ENCODE results near the gene PKIB.

The PKIB gene

GRCh38 chr6:122671251-122671650, 61.0 kb downstream of the PKIB start:
- no peak for DNase-seq

- DNase-seq, result no peak
Measured at GRCh38 chr6:122673343-122673961, 63.2 kb downstream of the PKIB start.

GRCh38 chr6:122676146-122676545, 65.9 kb downstream of the PKIB start:
- no peak for DNase-seq

DNA sequence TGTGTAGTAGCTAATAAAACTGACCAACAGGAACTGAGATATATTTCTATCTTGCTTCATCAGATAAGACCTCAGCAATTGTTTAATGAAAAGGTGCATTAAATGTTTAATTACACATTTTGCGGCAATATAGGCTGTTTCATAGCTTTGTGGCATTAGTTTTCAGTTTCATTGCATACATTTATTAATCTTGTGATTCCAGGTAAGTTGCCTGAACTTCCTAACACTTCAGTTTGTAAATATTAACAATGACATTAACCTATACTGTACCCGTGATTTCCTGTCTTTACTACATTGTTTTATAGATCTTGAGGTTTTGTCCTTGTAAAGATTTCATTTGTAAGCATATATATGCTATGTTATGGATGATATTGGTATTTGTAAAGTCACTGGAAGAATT, 66.5 kb downstream of the PKIB start:
- DNase-seq, result no peak

- no peak for DNase-seq
Measured at GRCh38 chr6:122677406-122677805, 67.2 kb downstream of the PKIB start.

- DNase-seq, result no peak
Measured at GRCh38 chr6:122678841-122679240, 68.6 kb downstream of the PKIB start.

GRCh38 chr6:122681705-122682104, 71.5 kb downstream of the PKIB start:
- no peak for DNase-seq

GRCh38 chr6:122683989-122684651, 73.9 kb downstream of the PKIB start:
- DNase-seq, result no peak

DNA sequence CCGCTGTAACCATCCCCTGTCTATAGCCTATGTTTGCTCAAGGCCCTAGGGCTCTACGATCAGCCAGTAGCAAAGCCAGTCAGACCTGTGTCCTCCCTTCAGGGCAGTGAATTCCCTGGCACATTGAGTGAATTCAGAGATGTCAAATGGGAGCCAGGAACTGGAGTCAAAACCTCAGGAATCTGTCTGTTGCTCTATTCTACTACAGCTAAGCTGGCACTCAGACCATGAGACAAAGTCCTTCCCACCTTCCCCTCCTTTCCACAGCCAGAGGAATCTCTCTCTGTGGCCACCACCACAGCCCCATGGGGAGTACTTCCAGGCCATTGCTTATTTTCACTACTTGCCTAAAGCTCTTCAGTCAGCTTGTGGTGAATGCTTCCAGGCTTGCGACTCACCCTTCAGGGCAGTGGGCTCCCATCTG, 82.0 kb downstream of the PKIB start:
- no peak for DNase-seq

DNA sequence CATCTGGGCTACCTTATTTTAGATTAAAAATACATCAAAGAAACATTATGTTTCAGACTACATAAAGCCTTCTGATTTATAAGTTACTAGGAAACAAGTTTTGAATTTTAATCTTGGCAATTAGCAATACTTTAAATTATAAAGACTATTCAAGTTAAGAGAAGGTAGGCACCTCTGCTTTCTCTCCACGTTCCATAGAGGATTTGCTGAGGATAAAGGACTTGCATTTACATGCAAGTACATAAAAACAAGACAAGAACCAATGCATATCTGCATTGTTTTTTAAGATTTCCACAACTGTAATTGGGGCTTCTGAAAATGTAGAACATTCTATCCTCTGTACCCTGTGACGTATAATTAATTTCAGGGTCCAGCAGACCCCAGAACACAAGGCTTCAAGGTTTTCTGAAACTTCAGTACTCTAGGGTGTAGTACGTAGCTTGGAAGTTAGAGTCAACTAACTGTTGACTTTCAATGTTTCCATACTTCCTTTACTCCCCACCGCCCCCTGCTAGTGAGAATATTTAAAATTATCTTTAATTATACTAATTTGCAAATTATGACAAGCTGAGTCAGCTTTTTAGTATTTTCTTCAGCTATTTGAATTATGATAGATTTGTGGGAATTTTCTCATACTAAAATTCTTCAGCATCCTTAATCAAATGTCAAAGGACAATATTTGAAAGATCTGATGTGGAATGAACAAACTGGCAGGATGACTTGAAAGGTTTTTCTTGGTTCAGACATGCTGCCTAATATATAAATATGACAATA, 82.8 kb downstream of the PKIB start:
- no peak for DNase-seq

GRCh38 chr6:122694075-122694474, 83.9 kb downstream of the PKIB start:
- no peak for DNase-seq

DNA sequence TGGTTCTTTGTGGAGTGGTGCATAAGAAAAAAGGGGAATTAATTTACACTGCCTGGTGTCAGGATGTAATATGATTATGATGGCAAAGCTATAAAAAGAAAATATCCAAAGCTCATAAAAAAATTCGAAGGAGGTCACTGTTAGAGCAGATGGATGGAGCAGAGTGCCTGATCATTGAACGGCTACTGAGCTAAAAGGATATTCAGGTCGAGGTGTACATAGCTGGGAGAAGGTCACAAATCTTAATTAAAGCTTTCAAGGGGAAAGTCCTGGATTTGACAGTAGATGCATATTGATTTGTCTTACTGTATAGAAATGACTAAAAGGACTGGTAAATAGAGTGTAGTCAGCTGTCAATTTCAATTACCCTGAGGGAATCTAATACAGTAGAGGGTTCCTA, 84.4 kb downstream of the PKIB start:
- DNase-seq, result no peak

DNA sequence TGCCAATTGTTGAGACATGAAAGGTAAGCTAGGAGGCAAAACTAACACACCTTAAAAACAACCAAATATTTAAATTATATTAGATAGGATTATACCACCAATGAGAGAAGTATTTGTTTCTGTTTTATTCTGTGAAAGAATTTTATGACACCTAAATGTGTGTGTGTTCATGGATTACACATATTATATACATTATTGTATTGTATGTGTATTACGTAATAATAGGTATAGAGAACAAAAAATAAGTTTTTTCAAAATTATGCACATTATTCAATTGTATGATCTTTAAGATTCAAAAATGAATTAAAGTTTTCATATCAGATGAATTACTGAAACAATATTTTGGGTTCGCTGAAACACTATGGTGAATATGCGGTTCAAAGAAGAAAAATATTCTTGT, 85.0 kb downstream of the PKIB start:
- DNase-seq, result no peak

DNA sequence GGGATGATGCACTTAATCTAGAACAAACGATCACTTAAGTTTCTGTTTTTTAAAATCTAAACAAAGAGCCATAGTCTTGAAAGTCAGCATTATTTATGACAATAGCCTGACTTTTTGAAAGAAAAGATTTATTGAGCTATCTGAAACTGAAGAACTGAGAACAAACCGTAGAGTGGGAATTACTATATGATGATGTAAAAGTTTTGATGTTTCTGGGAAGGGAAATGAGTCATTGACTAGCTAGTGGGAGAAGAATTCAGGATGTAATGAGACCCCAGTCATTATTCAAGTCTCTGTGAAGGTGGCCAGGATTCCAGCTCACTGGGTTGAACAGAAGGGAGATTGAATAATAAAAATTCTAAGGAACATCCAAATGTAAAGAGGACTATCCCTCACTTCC, 85.9 kb downstream of the PKIB start:
- no peak for DNase-seq

- DNase-seq, result no peak
Measured at GRCh38 chr6:122696853-122697252, 86.6 kb downstream of the PKIB start.

DNA sequence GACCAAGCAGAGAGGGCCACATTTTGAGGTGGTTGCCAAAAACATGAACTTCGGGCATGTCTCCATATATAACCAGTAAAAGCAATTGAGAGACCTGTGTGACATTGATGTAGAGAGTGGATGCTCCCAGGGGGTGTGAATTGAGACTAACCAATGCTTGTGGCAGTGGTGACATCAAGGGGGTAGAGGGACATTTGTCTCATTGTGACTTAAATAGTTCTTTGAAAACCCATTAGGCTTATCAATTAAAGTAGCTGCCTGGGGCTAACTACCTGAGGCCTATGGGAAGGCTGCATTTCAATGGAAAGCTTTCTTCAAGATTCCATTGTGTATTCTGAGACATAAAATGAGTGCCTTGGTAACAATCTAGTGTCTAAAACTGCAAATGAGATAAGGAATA, 87.3 kb downstream of the PKIB start:
- no peak for DNase-seq

- DNase-seq, result no peak
Measured at GRCh38 chr6:122701666-122702065, 91.5 kb downstream of the PKIB start.

DNA sequence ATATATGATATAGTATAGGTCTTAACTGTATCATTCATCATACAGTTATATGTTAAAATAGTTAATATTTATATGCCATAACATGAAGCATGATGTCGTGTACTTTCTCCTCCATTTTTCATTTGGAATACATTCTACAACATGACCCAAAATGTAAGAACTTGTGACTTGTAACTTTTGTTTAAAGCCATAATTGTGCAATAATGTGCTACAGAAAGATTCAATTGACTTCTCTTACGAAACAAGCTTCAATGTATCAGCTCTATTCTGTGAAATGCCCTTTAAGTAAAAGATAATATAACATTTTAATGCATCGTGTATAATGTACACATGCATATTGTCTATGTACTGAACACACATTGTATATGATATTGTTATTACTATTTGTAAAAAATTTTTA, 92.6 kb downstream of the PKIB start:
- no peak for DNase-seq

DNA sequence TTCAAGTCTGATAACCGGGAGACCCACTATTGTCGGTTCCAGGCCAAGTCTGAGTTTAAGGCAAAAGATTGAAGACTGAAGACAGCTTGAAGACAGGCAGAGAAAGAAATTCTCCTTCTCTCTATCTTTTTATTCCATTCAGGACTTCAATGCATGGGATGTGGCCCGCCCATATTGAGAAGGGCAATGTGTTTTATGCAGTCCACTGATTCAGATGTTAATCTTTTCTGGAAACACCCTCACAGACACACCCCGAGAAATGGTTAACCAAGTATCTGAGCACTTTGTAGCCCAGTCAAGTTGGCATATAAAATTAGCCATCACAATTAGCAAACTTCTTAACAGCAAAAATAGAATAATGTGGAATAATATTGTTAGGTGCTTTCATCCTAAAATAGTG, 93.9 kb downstream of the PKIB start:
- no peak for DNase-seq

GRCh38 chr6:122709922-122710512, 99.8 kb downstream of the PKIB start:
- DNase-seq, result no peak

GRCh38 chr6:122710908-122711635, 100.9 kb downstream of the PKIB start:
- no peak for DNase-seq

GRCh38 chr6:122712093-122712447, 101.9 kb downstream of the PKIB start:
- DNase-seq, result no peak

- no peak for DNase-seq
Measured at GRCh38 chr6:122712448-122713137, 102.4 kb downstream of the PKIB start.

All from NCI-H2029 treated with DMSO at 0.1 percent for 48 hours (cell line).